Measurements from ENCODE around the gene CSH1. TPM values are rescaled to one million over a fixed set of nuclear protein-coding genes. Genes with fewer than 3 reads are reported as not detected.
"Not testable (repeated sequence)": the region's sequence is repeated elsewhere in the genome, so short reads cannot be mapped to it uniquely, and the experiment has no call there.

CSH1 gene
- not detected for total RNA-seq

GRCh38 chr17:63896524-63897354, at the start of gene CSH1:
CSH1 (minus strand) TSS chr17:63896574; CDS start chr17:63896511, 63 bp downstream.
- DNase-seq: not testable (repeated sequence)

- no peak for DNase-seq
Measured at GRCh38 chr17:63945784-63946439, 49.5 kb upstream of the CSH1 start.

- no peak for DNase-seq
Measured at GRCh38 chr17:63944736-63945499, 48.5 kb upstream of the CSH1 start.

- DNase-seq: no peak
Measured at GRCh38 chr17:63943745-63944144, 47.4 kb upstream of the CSH1 start.

GRCh38 chr17:63942309-63942985, 46.1 kb upstream of the CSH1 start:
- no peak for DNase-seq

- DNase-seq: no peak
Measured at GRCh38 chr17:63941751-63942150, 45.4 kb upstream of the CSH1 start.

- no peak for DNase-seq
Measured at GRCh38 chr17:63941162-63941561, 44.8 kb upstream of the CSH1 start.

- no peak for DNase-seq
Measured at GRCh38 chr17:63940584-63940983, 44.2 kb upstream of the CSH1 start.

- no peak for DNase-seq
Measured at GRCh38 chr17:63939884-63940283, 43.5 kb upstream of the CSH1 start.

- DNase-seq: no peak
Measured at GRCh38 chr17:63939401-63939800, 43.0 kb upstream of the CSH1 start.

GRCh38 chr17:63937920-63938319, 41.5 kb upstream of the CSH1 start:
- DNase-seq: no peak

GRCh38 chr17:63937319-63937718, 40.9 kb upstream of the CSH1 start:
- no peak for DNase-seq

- DNase-seq: no peak
Measured at GRCh38 chr17:63934183-63935112, 38.1 kb upstream of the CSH1 start.

GRCh38 chr17:63933598-63933997, 37.2 kb upstream of the CSH1 start:
- no peak for DNase-seq

GRCh38 chr17:63932721-63933120, 36.3 kb upstream of the CSH1 start:
- DNase-seq: no peak

GRCh38 chr17:63931981-63932561, 35.7 kb upstream of the CSH1 start, which contains the start of gene CD79B:
CD79B (minus strand) TSS chr17:63932331; CDS start chr17:63932261, 70 bp downstream.
- DNase-seq: no peak

GRCh38 chr17:63930951-63931575, 34.7 kb upstream of the CSH1 start:
- DNase-seq: no peak

GRCh38 chr17:63929860-63930766, 33.7 kb upstream of the CSH1 start:
- DNase-seq: no peak
